HepG2 (cell line): ENCODE measurements around the gene FNIP2. TPM values are rescaled to one million over a fixed set of nuclear protein-coding genes. Genes with fewer than 3 reads are reported as not detected.

Source experiments
- ATAC-seq: fragments of 200-7000 bp; cut with Tn5 transposase; 3 replicates; pipeline ENCODE4 v1.9.1; 2020; ENCODE audit warnings: mild to moderate bottlenecking, moderate library complexity
- BruUV-seq: library from RNA; stranded (reverse); fragments of 400-500 nt; replicated peaks from 2 replicates; lab custom pipeline; 2021; lab: Mats Ljungman, UMichigan
- CTCF ChIA-PET: fragments of 300-600 bp; formaldehyde crosslinking; extraction: SDS; loops from one replicate; lab custom pipeline; 2021; ENCODE audit warnings: low total read pairs, inconsistent platforms, low intra/inter-chr PET ratio; lab: Yijun Ruan, JAX
- POLR2A ChIA-PET: fragments of 350-600 bp; sonication (Branson Sonifier 250); formaldehyde crosslinking; loops from one replicate; lab custom pipeline; 2020; ENCODE audit warnings: antibody characterized with exemption, inconsistent platforms; lab: Yijun Ruan, JAX
- DNase-seq: peaks from one replicate; pipeline ENCODE4 v3.0.0-alpha.2; 2015; ENCODE audit warnings: low spot score
- FAIRE-seq: peaks from 3 replicates; lab custom pipeline; 2011; peaks lifted over from hg19 to GRCh38; lab: Jason Lieb, UNC
- H2AFZ ChIP-seq: one replicate; pipeline ENCODE4 v1.6.1; 2011; ENCODE audit warnings: low read length, inconsistent platforms
- H3K27ac ChIP-seq: fragments of 300-600 bp; 3 replicates; pipeline ENCODE4 v1.8.0; 2011; ENCODE audit warnings: mixed run types, mild to moderate bottlenecking, mixed read lengths, low read length, inconsistent platforms; ENCODE audit not compliant: insufficient read depth; ENCODE audit errors: extremely low read length
- H3K27me3 ChIP-seq, 2 experiments: fragments of 200-600 bp in 1 of 2; 2 replicates in 1 of 2; 3 replicates in 1 of 2; pipeline versions ENCODE4 v1.6.0 to v1.8.0; 2011; ENCODE audit warnings: low read length in 2 of 2, mild to moderate bottlenecking in 2 of 2, moderate library complexity in 2 of 2, inconsistent platforms in 1 of 2; ENCODE audit not compliant: insufficient read depth in 2 of 2, control insufficient read depth in 1 of 2
- H3K36me3 ChIP-seq, 2 experiments: fragments of 200-600 bp in 1 of 2; replicated peaks in 1 of 2; 2 replicates in 1 of 2; 3 replicates in 1 of 2; pipeline versions ENCODE4 v1.5.1 to v1.8.0; 2011; ENCODE audit warnings: low read length in 2 of 2, inconsistent platforms in 1 of 2; ENCODE audit not compliant: insufficient read depth in 2 of 2, control insufficient read depth in 1 of 2
- H3K4me1 ChIP-seq: 2 replicates; pipeline ENCODE4 v1.5.1; 2012; ENCODE audit warnings: low read length, inconsistent platforms; ENCODE audit not compliant: insufficient read depth
- H3K4me2 ChIP-seq: 2 replicates; pipeline ENCODE4 v1.6.0; 2011; ENCODE audit warnings: low read depth, low read length, inconsistent platforms
- H3K4me3 ChIP-seq, 3 experiments: fragments of 200-600 bp in 1 of 3; sonication (generic), shearing (Covaris generic) in 1 of 3; replicated peaks in 1 of 3; 2 replicates each; pipeline ENCODE4 v1.5.1; 2011 to 2016; ENCODE audit warnings: low read length in 3 of 3, inconsistent platforms in 2 of 3, low read depth in 2 of 3, mild to moderate bottlenecking in 2 of 3, control low read depth in 1 of 3, mixed read lengths in 1 of 3; ENCODE audit not compliant: insufficient read depth in 1 of 3
- H3K79me2 ChIP-seq: one replicate; pipeline ENCODE4 v1.6.1; 2011; ENCODE audit warnings: low read length, inconsistent platforms; ENCODE audit not compliant: insufficient read depth
- H3K9ac ChIP-seq: 2 replicates; pipeline ENCODE4 v1.6.0; 2011; ENCODE audit warnings: mild to moderate bottlenecking, low read depth, low read length, inconsistent platforms; ENCODE audit not compliant: insufficient read depth
- H3K9me3 ChIP-seq: 2 replicates; pipeline ENCODE4 v1.5.1; 2012; ENCODE audit warnings: mild to moderate bottlenecking, low read length
- H4K20me1 ChIP-seq: 2 replicates; pipeline ENCODE4 v1.6.0; 2011; ENCODE audit warnings: inconsistent platforms, mild to moderate bottlenecking, low read length, moderate library complexity; ENCODE audit not compliant: insufficient read depth
- KDM1A ChIP-seq: IDR thresholded peaks from 2 replicates; pipeline ENCODE4 v1.6.1; 2016; ENCODE audit warnings: missing compliant biosample characterization
- MED1 ChIP-seq: sonication (generic); formaldehyde crosslinking; IDR thresholded peaks from 2 replicates; pipeline ENCODE4 v1.4.0; 2020; ENCODE audit warnings: missing genetic modification reagents
- WGBS: methylation state at CpG from one replicate; pipeline ENCODE4 v1.1.6; 2017; ENCODE audit warnings: low lambda C conversion rate; 5-methylcytosine and 5-hydroxymethylcytosine counted together
- in situ Hi-C: cut with HindIII; loops from 2 replicates; pipeline ENCODE4 v1.10.0; 2017; ENCODE audit warnings: low pct_unique_long_range_greater_than_20kb; ENCODE audit not compliant: extremely low pct_ligation_motif_present
- intact Hi-C: fragments of 100-400 bp; cut with micrococcal nuclease; formaldehyde crosslinking; loops from one replicate; pipeline ENCODE4 v1.10.0; 2022; ENCODE audit not compliant: unreplicated experiment
- polyA plus RNA-seq, 8 experiments: library from polyadenylated mRNA; depleted of rRNA in 3 of 8; stranded (reverse) in 7 of 8; unstranded in 1 of 8; fragments of >200 nt; fragmentation: Illumina TruSeq in 4 of 8; extraction: Trizol in 4 of 8; gene quantifications; 2 replicates each; pipeline versions ENCODE4 v1.2.1 to v1.2.3, GENCODE V29; 2011 to 2016; ENCODE audit warnings: low read depth in 4 of 8, missing spikeins in 1 of 8, mixed read lengths in 1 of 8; ENCODE audit not compliant: insufficient read depth in 1 of 8
- total RNA-seq, 5 experiments: library from RNA; depleted of rRNA; stranded (reverse); fragments of >200 nt; fragmentation: Illumina TruSeq; extraction: Trizol; gene quantifications; 2 replicates each; pipeline ENCODE4 v1.2.3, GENCODE V29; 2016; ENCODE audit warnings: low read depth in 1 of 5
- TF ChIP-seq, protein P1 (sequence below): sonication (generic); formaldehyde crosslinking; IDR thresholded peaks from 2 replicates; pipeline ENCODE4 v1.8.1; 2022; ENCODE audit warnings: mild to moderate bottlenecking, missing genetic modification reagents
- TF ChIP-seq, protein P2 (sequence below): sonication (generic); formaldehyde crosslinking; conservative IDR thresholded peaks from 2 replicates; pipeline ENCODE4 v1.8.0; 2022; ENCODE audit warnings: mild to moderate bottlenecking, moderate library complexity, missing genetic modification reagents
- TF ChIP-seq, protein P3 (sequence below): sonication (generic); formaldehyde crosslinking; IDR thresholded peaks from 2 replicates; pipeline ENCODE4 v1.8.1; 2023; ENCODE audit warnings: mild to moderate bottlenecking, inconsistent platforms, moderate library complexity, missing genetic modification reagents, borderline replicate concordance
- TF ChIP-seq, protein P4 (sequence below): sonication (generic); formaldehyde crosslinking; IDR thresholded peaks from 2 replicates; pipeline ENCODE4 v1.8.0; 2022; ENCODE audit warnings: mild to moderate bottlenecking, missing genetic modification reagents, moderate library complexity
- TF ChIP-seq, protein P5 (sequence below): sonication (generic); formaldehyde crosslinking; IDR thresholded peaks from 2 replicates; pipeline ENCODE4 v1.5.0; 2020; ENCODE audit warnings: mild to moderate bottlenecking, missing genetic modification reagents
- TF ChIP-seq, protein P6 (sequence below): sonication (generic); formaldehyde crosslinking; IDR thresholded peaks from 2 replicates; pipeline ENCODE4 v1.4.0; 2020; ENCODE audit warnings: missing genetic modification reagents
- TF ChIP-seq, protein P7 (sequence below): sonication (generic); formaldehyde crosslinking; IDR thresholded peaks from 2 replicates; pipeline ENCODE4 v1.4.0; 2020; ENCODE audit warnings: mild to moderate bottlenecking, missing genetic modification reagents
- TF ChIP-seq, protein P8 (sequence below): sonication (generic); formaldehyde crosslinking; IDR thresholded peaks from 2 replicates; pipeline ENCODE4 v1.5.0; 2020; ENCODE audit warnings: mild to moderate bottlenecking, missing genetic modification reagents, borderline replicate concordance

The FNIP2 gene
- total and polyA plus RNA-seq, 2 of the 13 experiments (the other 11 are each of a cell fraction or from before 2014, with no cell fraction given) = 15.5 to 21.0 TPM

DNA sequence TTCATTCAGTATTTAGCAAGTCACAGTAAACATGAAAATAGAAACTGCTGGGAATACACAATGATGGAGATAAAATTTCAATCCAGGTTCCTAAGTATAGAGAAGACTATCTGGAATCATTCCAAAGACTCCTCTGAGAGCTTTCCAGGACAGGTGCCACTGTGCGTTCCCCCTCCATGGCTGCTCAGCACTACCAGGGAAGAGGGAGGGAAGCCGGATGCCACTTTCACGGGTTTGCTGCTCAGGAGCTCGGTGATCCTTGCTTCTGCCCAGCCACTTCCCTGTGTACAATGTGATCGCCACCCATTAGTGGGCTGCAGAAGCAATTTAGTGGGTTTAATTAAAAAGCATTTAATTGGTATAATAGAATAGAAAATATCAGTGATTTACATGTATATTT, 94.5 kb downstream of the FNIP2 start:
- no peak for DNase-seq
- Histone ChIP-seq H3K4me3 (no peak overlapping the region), H3K9me3 (no peaks in the 10 kb centered on the region), H3K36me3 (peaks cover 16 to 59% of the 10 kb centered on the region in 2 experiments), H4K20me1 (no peaks in the 10 kb centered on the region), H3K4me2 (no peak overlapping the region), H2AFZ (no peak overlapping the region), H3K9ac (no peak overlapping the region), H3K4me1 (no peaks in the 10 kb centered on the region), H3K79me2 (no peaks in the 10 kb centered on the region), H3K27me3 (no peaks in the 10 kb centered on the region), H3K27ac (no peak overlapping the region)
- 97% methylated on average over 5 of the region's 5 CpGs for WGBS
- BruUV-seq = no TSS peak
- in situ Hi-C loops (loop anchor here (5.0 to 25.0 kb wide), 2 partner anchors 314 to 574 kb away; no protein-coding TSS in a partner anchor), intact Hi-C loops (no loop called here)
- FAIRE-seq = no peak
- ATAC-seq = no peak
- CTCF ChIA-PET = no interaction called here
- POLR2A ChIA-PET = no interaction called here
- TF ChIP-seq, protein P1, sequence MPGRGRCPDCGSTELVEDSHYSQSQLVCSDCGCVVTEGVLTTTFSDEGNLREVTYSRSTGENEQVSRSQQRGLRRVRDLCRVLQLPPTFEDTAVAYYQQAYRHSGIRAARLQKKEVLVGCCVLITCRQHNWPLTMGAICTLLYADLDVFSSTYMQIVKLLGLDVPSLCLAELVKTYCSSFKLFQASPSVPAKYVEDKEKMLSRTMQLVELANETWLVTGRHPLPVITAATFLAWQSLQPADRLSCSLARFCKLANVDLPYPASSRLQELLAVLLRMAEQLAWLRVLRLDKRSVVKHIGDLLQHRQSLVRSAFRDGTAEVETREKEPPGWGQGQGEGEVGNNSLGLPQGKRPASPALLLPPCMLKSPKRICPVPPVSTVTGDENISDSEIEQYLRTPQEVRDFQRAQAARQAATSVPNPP (CRISPR knock-in tag) = no peak
- TF ChIP-seq MED1 (CRISPR knock-in tag) = no peak
- TF ChIP-seq, protein P2, sequence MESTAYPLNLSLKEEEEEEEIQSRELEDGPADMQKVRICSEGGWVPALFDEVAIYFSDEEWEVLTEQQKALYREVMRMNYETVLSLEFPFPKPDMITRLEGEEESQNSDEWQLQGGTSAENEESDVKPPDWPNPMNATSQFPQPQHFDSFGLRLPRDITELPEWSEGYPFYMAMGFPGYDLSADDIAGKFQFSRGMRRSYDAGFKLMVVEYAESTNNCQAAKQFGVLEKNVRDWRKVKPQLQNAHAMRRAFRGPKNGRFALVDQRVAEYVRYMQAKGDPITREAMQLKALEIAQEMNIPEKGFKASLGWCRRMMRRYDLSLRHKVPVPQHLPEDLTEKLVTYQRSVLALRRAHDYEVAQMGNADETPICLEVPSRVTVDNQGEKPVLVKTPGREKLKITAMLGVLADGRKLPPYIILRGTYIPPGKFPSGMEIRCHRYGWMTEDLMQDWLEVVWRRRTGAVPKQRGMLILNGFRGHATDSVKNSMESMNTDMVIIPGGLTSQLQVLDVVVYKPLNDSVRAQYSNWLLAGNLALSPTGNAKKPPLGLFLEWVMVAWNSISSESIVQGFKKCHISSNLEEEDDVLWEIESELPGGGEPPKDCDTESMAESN (CRISPR knock-in tag) = no peak
- TF ChIP-seq, protein P3, sequence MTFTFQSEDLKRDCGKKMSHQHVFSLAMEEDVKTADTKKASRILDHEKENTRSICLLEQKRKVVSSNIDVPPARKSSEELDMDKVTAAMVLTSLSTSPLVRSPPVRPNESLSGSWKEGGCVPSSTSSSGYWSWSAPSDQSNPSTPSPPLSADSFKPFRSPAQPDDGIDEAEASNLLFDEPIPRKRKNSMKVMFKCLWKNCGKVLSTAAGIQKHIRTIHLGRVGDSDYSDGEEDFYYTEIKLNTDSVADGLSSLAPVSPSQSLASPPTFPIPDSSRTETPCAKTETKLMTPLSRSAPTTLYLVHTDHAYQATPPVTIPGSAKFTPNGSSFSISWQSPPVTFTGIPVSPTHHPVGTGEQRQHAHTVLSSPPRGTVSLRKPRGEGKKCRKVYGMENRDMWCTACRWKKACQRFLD (CRISPR knock-in tag) = no peak
- TF ChIP-seq, protein P4, sequence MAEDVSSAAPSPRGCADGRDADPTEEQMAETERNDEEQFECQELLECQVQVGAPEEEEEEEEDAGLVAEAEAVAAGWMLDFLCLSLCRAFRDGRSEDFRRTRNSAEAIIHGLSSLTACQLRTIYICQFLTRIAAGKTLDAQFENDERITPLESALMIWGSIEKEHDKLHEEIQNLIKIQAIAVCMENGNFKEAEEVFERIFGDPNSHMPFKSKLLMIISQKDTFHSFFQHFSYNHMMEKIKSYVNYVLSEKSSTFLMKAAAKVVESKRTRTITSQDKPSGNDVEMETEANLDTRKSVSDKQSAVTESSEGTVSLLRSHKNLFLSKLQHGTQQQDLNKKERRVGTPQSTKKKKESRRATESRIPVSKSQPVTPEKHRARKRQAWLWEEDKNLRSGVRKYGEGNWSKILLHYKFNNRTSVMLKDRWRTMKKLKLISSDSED (CRISPR knock-in tag) = no peak
- TF ChIP-seq, protein P5, sequence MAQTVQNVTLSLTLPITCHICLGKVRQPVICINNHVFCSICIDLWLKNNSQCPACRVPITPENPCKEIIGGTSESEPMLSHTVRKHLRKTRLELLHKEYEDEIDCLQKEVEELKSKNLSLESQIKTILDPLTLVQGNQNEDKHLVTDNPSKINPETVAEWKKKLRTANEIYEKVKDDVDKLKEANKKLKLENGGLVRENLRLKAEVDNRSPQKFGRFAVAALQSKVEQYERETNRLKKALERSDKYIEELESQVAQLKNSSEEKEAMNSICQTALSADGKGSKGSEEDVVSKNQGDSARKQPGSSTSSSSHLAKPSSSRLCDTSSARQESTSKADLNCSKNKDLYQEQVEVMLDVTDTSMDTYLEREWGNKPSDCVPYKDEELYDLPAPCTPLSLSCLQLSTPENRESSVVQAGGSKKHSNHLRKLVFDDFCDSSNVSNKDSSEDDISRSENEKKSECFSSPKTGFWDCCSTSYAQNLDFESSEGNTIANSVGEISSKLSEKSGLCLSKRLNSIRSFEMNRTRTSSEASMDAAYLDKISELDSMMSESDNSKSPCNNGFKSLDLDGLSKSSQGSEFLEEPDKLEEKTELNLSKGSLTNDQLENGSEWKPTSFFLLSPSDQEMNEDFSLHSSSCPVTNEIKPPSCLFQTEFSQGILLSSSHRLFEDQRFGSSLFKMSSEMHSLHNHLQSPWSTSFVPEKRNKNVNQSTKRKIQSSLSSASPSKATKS = no peak
- TF ChIP-seq, protein P6, sequence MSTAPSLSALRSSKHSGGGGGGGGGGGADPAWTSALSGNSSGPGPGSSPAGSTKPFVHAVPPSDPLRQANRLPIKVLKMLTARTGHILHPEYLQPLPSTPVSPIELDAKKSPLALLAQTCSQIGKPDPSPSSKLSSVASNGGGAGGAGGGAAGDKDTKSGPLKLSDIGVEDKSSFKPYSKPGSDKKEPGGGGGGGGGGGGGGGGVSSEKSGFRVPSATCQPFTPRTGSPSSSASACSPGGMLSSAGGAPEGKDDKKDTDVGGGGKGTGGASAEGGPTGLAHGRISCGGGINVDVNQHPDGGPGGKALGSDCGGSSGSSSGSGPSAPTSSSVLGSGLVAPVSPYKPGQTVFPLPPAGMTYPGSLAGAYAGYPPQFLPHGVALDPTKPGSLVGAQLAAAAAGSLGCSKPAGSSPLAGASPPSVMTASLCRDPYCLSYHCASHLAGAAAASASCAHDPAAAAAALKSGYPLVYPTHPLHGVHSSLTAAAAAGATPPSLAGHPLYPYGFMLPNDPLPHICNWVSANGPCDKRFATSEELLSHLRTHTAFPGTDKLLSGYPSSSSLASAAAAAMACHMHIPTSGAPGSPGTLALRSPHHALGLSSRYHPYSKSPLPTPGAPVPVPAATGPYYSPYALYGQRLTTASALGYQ (CRISPR knock-in tag) = no peak
- TF ChIP-seq, protein P7, sequence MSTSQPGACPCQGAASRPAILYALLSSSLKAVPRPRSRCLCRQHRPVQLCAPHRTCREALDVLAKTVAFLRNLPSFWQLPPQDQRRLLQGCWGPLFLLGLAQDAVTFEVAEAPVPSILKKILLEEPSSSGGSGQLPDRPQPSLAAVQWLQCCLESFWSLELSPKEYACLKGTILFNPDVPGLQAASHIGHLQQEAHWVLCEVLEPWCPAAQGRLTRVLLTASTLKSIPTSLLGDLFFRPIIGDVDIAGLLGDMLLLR (CRISPR knock-in tag) = no peak
- no peak for TF ChIP-seq KDM1A (CRISPR knock-in tag)
- TF ChIP-seq, protein P8, sequence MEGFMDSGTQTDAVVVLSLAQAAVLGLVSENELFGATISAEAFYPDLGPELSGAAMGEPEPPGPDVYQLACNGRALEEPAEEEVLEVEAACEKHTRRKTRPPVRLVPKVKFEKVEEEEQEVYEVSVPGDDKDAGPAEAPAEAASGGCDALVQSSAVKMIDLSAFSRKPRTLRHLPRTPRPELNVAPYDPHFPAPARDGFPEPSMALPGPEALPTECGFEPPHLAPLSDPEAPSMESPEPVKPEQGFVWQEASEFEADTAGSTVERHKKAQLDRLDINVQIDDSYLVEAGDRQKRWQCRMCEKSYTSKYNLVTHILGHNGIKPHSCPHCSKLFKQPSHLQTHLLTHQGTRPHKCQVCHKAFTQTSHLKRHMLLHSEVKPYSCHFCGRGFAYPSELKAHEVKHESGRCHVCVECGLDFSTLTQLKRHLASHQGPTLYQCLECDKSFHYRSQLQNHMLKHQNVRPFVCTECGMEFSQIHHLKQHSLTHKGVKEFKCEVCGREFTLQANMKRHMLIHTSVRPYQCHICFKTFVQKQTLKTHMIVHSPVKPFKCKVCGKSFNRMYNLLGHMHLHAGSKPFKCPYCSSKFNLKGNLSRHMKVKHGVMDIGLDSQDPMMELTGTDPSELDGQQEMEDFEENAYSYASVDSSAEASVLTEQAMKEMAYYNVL (CRISPR knock-in tag) = no peak
